Astrocyte of the spinal cord (primary cell): ENCODE data around the gene ARPC1B.
"Not testable (repeated sequence)": the region's sequence is repeated elsewhere in the genome, so short reads cannot be mapped to it uniquely, and the experiment has no call there.

Source experiments
- DNase-seq: peaks from one replicate; pipeline ENCODE4 v3.0.0; 2011; ENCODE audit warnings: low read depth, low spot score
- H3K4me3 ChIP-seq: 2 replicates; pipeline ENCODE4 v1.5.1; 2011; ENCODE audit warnings: low read depth, mild to moderate bottlenecking, low read length, moderate library complexity
- in situ Hi-C: cut with HindIII; loops from 2 replicates; pipeline ENCODE4 v1.10.0; 2017; ENCODE audit warnings: low sequenced_read_pairs
- TF ChIP-seq, protein P1 (sequence below): IDR thresholded peaks from 2 replicates; pipeline ENCODE4 v1.5.1; 2012; ENCODE audit warnings: low read depth, mild to moderate bottlenecking, low read length, inconsistent platforms

ARPC1B gene

GRCh38 chr7:99420986-99421385 lies 46.5 kb downstream of the ARPC1B start:
- DNase-seq, result no peak

GRCh38 chr7:99422186-99422585 lies 47.7 kb downstream of the ARPC1B start:
- no peak overlapping the region for H3K4me3 ChIP-seq
- no peak for DNase-seq
- in situ Hi-C loops, result no loop called here
- TF ChIP-seq, protein P1, sequence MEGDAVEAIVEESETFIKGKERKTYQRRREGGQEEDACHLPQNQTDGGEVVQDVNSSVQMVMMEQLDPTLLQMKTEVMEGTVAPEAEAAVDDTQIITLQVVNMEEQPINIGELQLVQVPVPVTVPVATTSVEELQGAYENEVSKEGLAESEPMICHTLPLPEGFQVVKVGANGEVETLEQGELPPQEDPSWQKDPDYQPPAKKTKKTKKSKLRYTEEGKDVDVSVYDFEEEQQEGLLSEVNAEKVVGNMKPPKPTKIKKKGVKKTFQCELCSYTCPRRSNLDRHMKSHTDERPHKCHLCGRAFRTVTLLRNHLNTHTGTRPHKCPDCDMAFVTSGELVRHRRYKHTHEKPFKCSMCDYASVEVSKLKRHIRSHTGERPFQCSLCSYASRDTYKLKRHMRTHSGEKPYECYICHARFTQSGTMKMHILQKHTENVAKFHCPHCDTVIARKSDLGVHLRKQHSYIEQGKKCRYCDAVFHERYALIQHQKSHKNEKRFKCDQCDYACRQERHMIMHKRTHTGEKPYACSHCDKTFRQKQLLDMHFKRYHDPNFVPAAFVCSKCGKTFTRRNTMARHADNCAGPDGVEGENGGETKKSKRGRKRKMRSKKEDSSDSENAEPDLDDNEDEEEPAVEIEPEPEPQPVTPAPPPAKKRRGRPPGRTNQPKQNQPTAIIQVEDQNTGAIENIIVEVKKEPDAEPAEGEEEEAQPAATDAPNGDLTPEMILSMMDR, result no peak

More at GRCh38 chr7:99420986-99421385, 46.5 kb downstream of the ARPC1B start:
- in situ Hi-C loops, result no loop called here
- TF ChIP-seq, protein P1, result no peak
- H3K4me3 ChIP-seq, result no peak overlapping the region

- in situ Hi-C loops, result no loop called here
- no peak overlapping the region for H3K4me3 ChIP-seq
- TF ChIP-seq, protein P1, result no peak
- no peak for DNase-seq
These were observed 48.1 kb downstream of the ARPC1B start for GRCh38 chr7:99422625-99423024.

GRCh38 chr7:99424932-99425730 lies 50.6 kb downstream of the ARPC1B start:
- in situ Hi-C loops, result no loop called here
- TF ChIP-seq, protein P1, result no peak
- no peak for DNase-seq
- no peak overlapping the region for H3K4me3 ChIP-seq

- in situ Hi-C loops, result no loop called here
- TF ChIP-seq, protein P1, result no peak
- DNase-seq, result no peak
- no peak overlapping the region for H3K4me3 ChIP-seq
These were observed 54.5 kb downstream of the ARPC1B start for GRCh38 chr7:99428972-99429566.

- H3K4me3 ChIP-seq, result no peak overlapping the region
These were observed 55.2 kb downstream of the ARPC1B start for GRCh38 chr7:99429756-99430155.

DNA sequence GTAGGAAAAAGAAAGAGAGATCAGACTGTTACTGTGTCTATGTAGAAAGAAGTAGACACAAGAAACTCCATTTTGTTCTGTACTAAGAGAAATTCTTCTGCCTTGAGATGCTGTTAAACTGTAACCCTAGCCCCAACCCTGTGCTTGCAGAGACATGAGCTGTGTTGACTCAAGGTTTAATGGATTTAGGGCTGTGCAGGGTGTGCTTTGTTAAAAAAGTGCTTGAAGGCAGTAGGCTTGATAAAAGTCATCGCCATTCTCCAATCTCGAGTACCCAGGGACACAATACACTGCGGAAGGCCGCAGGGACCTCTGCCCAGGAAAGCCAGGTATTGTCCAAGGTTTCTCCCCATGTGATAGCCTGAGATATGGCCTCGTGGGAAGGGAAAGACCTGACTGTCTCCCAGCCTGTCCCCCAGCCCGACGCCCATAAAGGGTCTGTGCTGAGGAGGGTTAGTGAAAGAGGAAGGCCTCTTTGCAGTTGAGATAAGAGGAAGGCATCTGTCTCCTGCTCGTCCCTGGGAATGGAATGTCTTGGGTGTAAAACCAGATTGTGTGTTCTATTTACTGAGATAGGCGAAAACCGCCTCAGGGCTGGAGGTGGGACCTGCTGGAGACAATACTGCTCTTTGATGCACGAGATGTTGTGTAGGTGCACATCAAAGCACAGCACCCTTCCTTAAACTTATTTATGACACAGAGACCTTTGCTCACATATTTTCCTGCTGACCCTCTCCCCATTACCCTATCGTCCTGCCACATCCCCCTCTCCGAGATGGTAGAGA lies 57.4 kb downstream of the ARPC1B start:
- in situ Hi-C loops, DNase-seq, H3K4me3 ChIP-seq: not testable (repeated sequence)

More at GRCh38 chr7:99429756-99430155, 55.2 kb downstream of the ARPC1B start:
- no peak for DNase-seq
- TF ChIP-seq, protein P1, result no peak
- in situ Hi-C loops, result no loop called here
